GM19372 (cell line): ENCODE measurements around the gene CLDN7.

Experiments used
- ATAC-seq: cut with Tn5 transposase; IDR thresholded peaks from one replicate; pipeline ENCODE4 v1.9.1; 2021; ENCODE audit warnings: mild to moderate bottlenecking, low read depth, moderate library complexity; ENCODE audit not compliant: unreplicated experiment

Gene CLDN7

DNA sequence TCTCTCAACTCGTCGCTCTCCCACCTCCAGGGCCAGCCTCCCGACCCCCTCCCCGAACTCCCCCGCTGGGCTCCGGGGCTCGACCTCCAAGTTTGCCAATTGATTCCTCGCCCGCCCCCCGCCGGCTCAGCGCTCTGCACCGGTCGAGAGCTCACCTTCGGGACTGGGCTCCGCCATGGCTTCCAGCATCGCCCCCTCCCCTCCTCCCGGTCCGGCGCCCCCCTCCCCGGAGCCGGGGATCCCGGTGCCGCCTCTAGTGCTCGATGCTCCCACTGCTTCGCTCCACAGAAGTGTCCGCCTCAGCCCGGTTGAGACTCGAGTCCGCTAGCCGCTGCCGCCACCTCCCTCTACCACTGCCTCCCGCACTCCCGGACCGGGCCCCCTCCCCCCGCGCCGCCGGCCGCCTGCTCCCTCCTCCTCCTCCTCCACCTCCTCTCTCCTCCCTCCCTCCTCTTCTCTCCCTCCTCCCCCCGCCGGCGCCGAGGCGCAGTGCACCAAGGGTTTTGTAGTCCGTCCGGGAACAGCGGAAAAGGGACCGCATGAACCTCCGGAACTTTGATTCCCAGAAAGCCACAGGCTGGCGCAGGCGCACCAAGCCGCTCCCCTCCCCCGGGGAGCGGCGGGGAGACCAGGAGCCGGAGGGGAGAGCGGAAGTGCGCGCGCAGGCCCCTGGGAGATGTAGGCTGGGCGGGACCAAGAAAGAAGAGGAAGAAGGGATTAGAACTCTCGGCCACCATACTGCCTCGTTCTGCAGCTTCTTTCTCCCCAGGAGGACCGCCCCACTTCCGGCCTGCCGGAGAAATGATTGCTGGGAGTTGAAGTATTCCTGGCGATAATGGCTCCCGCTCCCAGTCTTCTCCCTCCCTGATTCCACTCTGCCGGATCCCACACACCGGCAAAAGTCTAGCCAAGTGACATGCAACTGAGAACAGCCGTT, 22.9 kb downstream of the CLDN7 start, which contains the start of gene PHF23:
TSS of gene PHF23 (minus strand) at position 367 of the 937 bp plus-strand sequence. CDS start at position 189, 178 bp downstream.
- ATAC-seq = peak; percentile 52

GRCh38 chr17:7238420-7239090, 23.7 kb downstream of the CLDN7 start:
- ATAC-seq = no peak

GRCh38 chr17:7237761-7238419, 24.4 kb downstream of the CLDN7 start:
- ATAC-seq = no peak

DNA sequence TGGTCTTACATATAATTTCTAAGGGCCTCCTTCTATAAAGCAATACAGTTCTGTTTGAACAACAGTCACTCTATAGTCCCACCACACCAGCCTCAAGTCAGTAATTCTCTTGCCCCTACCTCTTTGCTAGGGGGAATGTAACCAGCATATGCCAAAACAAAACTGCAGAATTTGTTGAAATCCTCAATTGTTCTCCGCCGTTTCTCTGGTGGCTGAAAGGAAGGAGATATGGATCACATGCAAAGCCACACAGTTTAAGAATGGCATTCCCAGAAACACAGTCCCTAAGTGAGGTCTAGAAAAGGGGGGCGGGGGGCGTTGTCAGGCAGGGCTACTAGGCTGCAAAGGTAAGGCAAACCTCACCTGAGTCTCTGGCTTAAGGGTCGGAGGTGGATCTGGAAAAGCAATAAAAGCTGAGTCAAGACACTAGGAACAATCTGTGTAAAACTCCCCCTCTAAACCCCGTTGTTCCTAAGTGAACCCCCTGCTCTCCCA, 25.0 kb downstream of the CLDN7 start:
- no peak for ATAC-seq

DNA sequence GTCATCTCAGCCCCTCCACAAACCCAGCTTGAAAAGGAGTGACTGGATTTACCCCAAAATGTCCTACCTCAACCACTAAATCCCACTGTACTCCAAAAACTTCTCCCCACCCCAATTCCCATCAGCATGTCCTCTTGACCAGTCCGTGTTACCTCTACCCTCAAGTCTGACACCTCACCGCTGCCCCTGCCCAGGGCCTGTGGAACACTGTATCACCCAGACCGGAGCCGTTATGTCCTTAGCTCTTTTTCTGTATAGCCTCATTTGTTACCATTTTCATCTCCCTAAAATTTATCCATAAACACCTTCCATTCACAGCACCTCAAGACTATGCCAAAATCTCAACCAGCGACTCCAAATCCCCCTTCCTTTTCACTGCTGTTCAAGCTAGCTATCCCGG, 25.5 kb downstream of the CLDN7 start:
- ATAC-seq = no peak

DNA sequence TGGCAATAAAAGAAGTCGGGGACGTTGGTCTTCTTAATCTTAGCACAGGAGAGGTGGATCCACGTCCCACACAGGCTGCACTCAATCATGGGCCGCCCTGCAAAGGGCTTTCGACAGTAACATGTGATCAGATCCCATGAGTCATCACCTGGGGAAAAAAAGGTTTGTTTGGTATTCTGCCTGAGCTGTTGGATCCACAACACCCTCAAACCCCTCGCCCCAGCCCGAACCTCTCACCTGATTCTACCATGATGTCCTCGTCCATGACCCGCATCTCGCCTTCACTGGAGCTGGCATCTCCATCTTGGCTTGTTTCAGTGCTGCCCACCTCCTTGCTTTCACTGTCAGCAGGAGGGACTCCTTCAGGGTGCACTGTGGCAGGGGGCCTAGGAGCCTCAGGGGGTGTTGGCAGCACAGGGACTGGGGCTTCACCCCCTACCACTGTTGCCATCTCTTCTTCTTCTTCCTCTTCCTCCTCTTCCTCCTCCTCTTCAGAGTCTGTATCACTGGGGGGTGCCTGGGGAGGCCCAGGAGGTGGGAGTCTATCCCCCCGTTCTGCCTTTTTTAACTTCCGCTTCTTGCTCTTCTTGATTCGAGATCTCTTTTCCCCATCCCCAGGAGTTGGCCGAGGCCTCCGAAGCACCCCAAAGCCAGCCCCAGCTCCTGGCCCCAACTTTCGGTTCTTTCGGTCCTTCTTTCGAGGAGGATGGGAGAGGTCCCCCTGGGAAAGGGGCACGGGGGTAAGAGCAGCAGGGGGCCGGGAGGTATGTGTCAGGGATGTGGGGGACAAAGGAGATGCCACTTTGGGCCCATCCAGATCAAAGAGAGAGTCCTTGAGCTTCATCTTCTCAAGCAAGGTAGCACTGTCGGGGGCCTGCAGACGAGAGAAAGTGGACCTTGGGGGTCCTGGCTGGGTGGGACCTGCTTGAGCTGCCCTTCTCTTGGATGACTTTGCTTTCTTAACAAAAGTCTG, 26.3 kb downstream of the CLDN7 start:
- no peak for ATAC-seq

DNA sequence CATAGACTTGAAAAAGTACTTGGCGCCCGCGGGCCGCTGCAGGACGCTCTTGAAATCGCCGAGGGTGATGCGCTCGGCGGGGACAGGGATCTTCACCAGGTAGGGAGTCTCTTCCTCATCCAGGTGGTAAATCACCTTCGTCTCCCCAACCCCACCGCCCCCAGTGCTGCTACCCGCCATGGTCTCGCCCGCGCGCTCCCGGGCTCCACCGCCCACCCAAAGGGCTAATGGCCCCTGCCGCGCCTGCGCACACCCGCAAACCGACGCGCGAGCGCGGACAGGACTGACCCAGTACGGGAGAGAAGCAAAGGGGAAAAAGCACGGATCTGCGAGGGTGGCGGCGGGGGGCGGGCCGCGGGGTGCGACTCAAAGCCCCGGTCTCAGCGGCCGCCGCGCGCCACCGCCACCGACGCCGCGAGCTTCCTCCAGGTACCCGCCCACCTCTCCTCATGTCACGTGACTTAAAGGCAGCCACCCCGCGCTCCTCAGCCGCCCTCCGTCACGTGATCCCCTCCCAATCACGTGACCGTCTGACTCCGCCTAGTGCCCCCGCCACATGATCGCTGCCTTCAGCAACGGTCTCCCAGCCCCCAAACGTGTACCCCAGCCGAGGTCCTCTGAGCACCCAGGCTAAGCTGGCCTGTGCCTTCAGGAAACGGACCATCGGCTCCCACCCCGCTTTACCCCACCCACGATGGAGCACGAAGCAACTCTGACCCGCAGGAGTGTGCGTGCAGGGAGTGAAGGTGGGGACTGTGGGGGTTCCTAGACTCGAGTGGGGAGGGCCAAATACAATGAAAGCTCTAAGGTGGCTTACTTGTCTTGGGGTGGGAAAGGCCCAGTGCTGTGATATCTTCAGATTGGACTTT, 28.0 kb downstream of the CLDN7 start, which contains the start of gene DVL2:
TSS of gene DVL2 (minus strand) at position 435 of the 869 bp plus-strand sequence. CDS start at position 180, 255 bp downstream.
- ATAC-seq = peak; percentile 64

GRCh38 chr17:7233701-7234082, 28.6 kb downstream of the CLDN7 start:
- no peak for ATAC-seq

DNA sequence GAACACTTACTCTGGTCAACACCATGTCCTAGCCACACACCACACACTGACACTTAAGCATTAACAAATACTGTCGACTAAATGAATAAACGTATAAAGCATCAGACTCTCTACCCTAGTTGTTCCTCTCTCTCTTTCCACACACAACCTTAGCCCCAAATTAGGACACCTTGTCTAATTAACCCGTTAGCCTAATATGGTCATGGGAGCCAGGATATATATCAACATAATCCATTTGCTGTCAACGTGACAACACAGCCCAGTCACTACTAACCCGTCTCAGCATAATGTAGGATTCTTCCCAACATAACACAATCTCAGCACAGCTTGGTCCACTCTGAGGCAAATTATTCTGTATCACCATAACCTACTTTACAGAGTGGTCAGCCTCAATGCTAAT, 30.2 kb downstream of the CLDN7 start:
- ATAC-seq = no peak

- no peak for ATAC-seq
These were observed 32.8 kb downstream of the CLDN7 start for GRCh38 chr17:7229504-7229903.

DNA sequence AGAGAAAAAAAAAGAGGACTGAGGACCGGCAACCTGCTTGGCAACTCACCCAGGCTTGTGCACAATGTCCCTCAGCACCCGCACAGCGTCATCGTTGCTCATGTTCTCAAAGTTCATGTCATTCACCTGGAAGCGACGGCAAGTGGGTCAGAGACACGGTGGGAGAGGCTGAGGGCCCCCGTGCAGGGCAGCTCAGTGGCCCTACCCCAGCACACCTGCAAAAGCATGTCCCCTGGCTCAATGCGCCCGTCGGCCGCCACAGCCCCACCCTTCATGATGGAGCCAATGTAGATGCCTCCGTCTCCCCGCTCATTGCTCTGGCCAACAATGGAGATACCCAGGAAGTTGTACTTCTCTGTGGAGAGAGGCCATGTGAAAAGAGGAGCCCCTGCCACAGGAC, 33.4 kb downstream of the CLDN7 start:
- no peak for ATAC-seq

DNA sequence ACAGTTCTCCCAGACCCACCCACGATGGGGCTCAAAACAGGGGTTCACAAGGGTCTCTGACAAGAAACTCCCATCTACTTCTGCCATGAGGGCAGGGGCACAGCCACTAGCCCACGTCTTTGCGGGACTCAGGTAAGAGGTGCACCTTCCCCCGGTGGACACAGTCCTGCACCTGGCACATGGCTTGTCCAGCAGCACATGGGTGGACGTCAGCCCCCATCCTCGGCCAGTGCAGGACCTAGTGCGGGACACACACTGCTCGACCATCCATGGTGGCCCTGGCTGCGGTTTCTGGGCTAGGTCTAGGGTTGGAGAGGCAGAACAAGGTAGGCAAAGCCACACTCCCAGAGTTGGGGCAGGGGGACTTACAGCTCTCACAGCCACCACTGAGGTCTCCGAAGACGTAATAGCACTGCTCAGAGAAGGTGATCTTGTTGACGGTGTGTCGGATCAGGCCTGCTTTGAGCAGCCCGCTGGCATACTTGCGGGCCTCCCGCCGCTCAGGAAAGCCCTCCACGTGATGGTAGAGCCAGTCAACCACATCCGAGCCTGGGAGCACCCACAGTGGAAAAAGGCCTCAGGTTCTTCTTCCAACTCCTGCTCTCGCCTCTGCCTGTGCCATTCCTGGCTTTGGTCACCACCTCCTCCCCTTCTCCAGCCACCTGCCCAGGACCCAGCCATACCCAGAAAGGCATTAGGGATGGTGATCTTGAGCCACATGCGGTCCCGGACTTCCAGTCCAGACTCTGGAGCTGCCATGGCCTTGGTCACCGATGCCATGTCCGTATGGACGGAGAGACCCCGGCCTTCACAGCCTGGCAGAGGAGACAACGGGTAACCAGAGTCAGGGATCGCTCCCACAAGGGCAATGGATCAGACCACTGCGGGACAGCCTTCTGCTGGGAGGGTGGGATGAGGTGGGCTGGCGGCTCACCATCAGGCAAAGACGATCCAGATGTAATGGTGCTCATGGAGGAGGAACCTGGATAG, 35.3 kb downstream of the CLDN7 start:
- no peak for ATAC-seq

DNA sequence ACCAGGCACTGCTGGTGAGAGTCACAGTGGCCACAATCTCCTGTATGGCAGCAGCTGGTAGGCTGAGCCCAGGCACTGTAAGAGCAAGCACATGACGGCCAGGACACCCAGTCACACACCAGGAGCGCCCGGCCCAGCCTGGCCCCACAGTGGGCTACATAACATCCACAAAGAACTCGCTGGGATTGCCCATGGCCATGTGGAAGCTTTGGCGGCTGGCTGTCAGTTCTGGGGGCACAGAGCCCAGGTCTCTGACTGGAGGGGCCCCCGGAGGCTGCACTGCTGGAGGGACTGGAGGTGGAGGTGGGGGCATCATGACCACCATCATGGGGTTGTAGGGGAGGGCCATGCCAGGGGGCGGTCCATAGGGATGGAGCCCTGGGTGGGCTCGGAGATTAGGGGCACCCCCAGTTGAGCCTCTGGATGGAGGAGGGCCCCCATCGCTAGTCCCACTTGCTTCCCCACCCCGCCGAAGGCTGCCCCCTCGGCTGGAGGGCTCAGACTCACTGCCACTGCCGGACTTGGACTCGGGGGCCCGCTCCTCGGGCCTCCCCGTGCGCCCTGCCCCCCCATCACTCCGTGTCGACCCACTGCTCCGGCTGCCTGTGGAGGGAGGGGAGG, 36.5 kb downstream of the CLDN7 start:
- ATAC-seq = no peak

- ATAC-seq = no peak
These were observed 37.6 kb downstream of the CLDN7 start for GRCh38 chr17:7224661-7225111.

DNA sequence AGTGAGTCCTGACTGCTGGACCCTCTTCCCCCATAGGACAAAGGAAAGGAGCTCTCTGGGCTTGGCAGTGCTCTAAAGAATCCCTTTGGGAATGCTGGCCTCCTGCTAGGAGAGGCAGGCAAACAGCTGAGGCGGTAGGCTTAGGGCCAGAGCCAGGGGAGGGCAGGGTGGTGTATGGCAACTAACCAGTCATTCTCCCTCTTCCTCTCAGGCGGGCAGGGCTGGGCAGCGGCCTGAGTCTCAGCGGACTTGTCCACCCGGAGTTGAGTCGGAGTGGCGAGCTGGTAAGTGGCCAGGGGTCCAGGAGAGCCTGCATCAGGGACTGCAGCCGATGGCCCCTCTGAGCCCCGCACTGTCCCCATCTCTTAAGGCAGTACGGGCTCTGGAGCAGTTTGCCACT, 38.2 kb downstream of the CLDN7 start:
- ATAC-seq = no peak

- no peak for ATAC-seq
These were observed 38.9 kb downstream of the CLDN7 start for GRCh38 chr17:7223375-7223774.

- no peak for ATAC-seq
These were observed 39.3 kb downstream of the CLDN7 start for GRCh38 chr17:7222972-7223292.
